OCI-LY7 (cell line): ENCODE results near the gene EVX1. TPM values are rescaled to one million over a fixed set of nuclear protein-coding genes. Genes with fewer than 3 reads are reported as not detected.

Experiments used
- Bru-seq: library from RNA; stranded (reverse); fragments of 400-500 nt; gene quantifications from one replicate; lab custom pipeline; 2021; lab: Mats Ljungman, UMichigan
- BruChase-seq, 2 experiments: library from RNA; stranded (reverse); fragments of 400-500 nt; gene quantifications; one replicate each; lab custom pipeline; 2021; lab: Mats Ljungman, UMichigan
- BruUV-seq: library from RNA; stranded (reverse); fragments of 400-500 nt; replicated peaks from 2 replicates; lab custom pipeline; 2021; lab: Mats Ljungman, UMichigan
- CTCF ChIA-PET: fragments of 300-600 bp; sonication (Branson Sonifier 250); formaldehyde crosslinking; loops from one replicate; lab custom pipeline; 2022; ENCODE audit warnings: antibody characterized with exemption; ENCODE audit not compliant: unreplicated experiment; lab: Charles Lee
- POLR2A ChIA-PET: fragments of 300-600 bp; sonication (Branson Sonifier 250); formaldehyde crosslinking; loops from one replicate; lab custom pipeline; 2022; ENCODE audit warnings: antibody characterized with exemption; lab: Charles Lee
- DNase-seq: peaks from one replicate; pipeline ENCODE4 v3.0.0-alpha.2; 2015; ENCODE audit warnings: low spot score
- H2AFZ ChIP-seq: fragments of 200-600 bp; sonication (generic), shearing (Covaris generic); 2 replicates; pipeline ENCODE4 v1.6.1; 2014; ENCODE audit warnings: mild to moderate bottlenecking, antibody characterized with exemption, low read length, moderate library complexity
- H3K27ac ChIP-seq: fragments of 200-600 bp; sonication (generic); 2 replicates; pipeline ENCODE4 v1.5.1; 2014; ENCODE audit warnings: mixed run types, low read depth, mild to moderate bottlenecking, moderate library complexity, low read length, inconsistent platforms; ENCODE audit not compliant: poor library complexity, severe bottlenecking
- H3K36me3 ChIP-seq: fragments of 200-600 bp; sonication (generic); 2 replicates; pipeline ENCODE4 v1.6.1; 2014; ENCODE audit warnings: mild to moderate bottlenecking, antibody characterized with exemption, low read length, moderate library complexity, mixed read lengths; ENCODE audit not compliant: insufficient read depth
- H3K4me1 ChIP-seq: fragments of 200-600 bp; sonication (generic); 2 replicates; pipeline ENCODE4 v1.5.1; 2014; ENCODE audit warnings: mild to moderate bottlenecking, low read length; ENCODE audit not compliant: insufficient read depth, poor library complexity, severe bottlenecking
- H3K4me2 ChIP-seq: fragments of 200-600 bp; sonication (generic); 2 replicates; pipeline ENCODE4 v1.6.1; 2014; ENCODE audit warnings: mild to moderate bottlenecking, low read length
- H3K4me3 ChIP-seq: fragments of 200-600 bp; sonication (generic); 2 replicates; pipeline ENCODE4 v1.5.1; 2014; ENCODE audit warnings: mild to moderate bottlenecking, low read depth, low read length; ENCODE audit not compliant: poor library complexity, severe bottlenecking
- H3K79me2 ChIP-seq: fragments of 200-600 bp; sonication (generic); 2 replicates; pipeline ENCODE4 v1.6.1; 2016; ENCODE audit warnings: low read depth, mild to moderate bottlenecking, low read length, moderate library complexity, mixed read lengths; ENCODE audit not compliant: insufficient read depth
- H3K9me2 ChIP-seq: fragments of 200-600 bp; sonication (generic); 2 replicates; pipeline ENCODE4 v1.6.1; 2016; ENCODE audit warnings: mild to moderate bottlenecking, low read length, mixed read lengths; ENCODE audit not compliant: insufficient read depth
- H3K9me3 ChIP-seq: fragments of 200-600 bp; sonication (generic); 2 replicates; pipeline ENCODE4 v1.6.1; 2014; ENCODE audit warnings: mild to moderate bottlenecking, mixed run types, low read length, mixed read lengths
- H4K20me1 ChIP-seq: fragments of 200-600 bp; sonication (generic); 2 replicates; pipeline ENCODE4 v1.6.1; 2014; ENCODE audit warnings: mild to moderate bottlenecking, antibody characterized with exemption, low read length, moderate library complexity, mixed read lengths; ENCODE audit not compliant: insufficient read depth
- EZH2phosphoT487 ChIP-seq: fragments of 200-600 bp; sonication (generic); IDR thresholded peaks from 2 replicates; pipeline ENCODE4 v1.6.1; 2018; ENCODE audit warnings: low read depth, borderline replicate concordance, mild to moderate bottlenecking, mixed run types, antibody characterized with exemption, low read length, moderate library complexity, mixed read lengths
- intact Hi-C: fragments of 100-400 bp; cut with micrococcal nuclease; formaldehyde crosslinking; loops from one replicate; pipeline ENCODE4 v1.10.0; 2022; ENCODE audit not compliant: unreplicated experiment
- long read RNA-seq: library from polyadenylated mRNA; stranded (forward); transcript quantifications from one replicate; pipeline ENCODE4 v2.0.0, GENCODE V29; 2022
- total RNA-seq, 2 experiments: library from RNA; depleted of rRNA in 1 of 2; stranded (reverse); fragments of >200 nt in 1 of 2; shearing (Covaris generic) in 1 of 2; gene quantifications; 2 replicates each; pipeline ENCODE4 v1.2.3, GENCODE V29; 2014 to 2022
- TF ChIP-seq, protein P1 (sequence below): fragments of 200-600 bp; sonication (generic); conservative IDR thresholded peaks from 2 replicates; pipeline ENCODE4 v1.5.1; 2014; ENCODE audit warnings: mild to moderate bottlenecking, antibody characterized with exemption, low read length, moderate library complexity, mixed read lengths

Gene EVX1
- total RNA-seq (2014; rRNA removed; shearing (Covaris generic)) (not detected in 2 replicates), total RNA-seq (2022) (not detected in 2 replicates), Bru-seq, nascent RNA (not detected), BruChase-seq, experiment 1, labeled RNA remaining after a 6-hour chase (not detected), BruChase-seq, experiment 2, labeled RNA remaining after a 2-hour chase (not detected)
- long read RNA-seq = 0 reads

DNA sequence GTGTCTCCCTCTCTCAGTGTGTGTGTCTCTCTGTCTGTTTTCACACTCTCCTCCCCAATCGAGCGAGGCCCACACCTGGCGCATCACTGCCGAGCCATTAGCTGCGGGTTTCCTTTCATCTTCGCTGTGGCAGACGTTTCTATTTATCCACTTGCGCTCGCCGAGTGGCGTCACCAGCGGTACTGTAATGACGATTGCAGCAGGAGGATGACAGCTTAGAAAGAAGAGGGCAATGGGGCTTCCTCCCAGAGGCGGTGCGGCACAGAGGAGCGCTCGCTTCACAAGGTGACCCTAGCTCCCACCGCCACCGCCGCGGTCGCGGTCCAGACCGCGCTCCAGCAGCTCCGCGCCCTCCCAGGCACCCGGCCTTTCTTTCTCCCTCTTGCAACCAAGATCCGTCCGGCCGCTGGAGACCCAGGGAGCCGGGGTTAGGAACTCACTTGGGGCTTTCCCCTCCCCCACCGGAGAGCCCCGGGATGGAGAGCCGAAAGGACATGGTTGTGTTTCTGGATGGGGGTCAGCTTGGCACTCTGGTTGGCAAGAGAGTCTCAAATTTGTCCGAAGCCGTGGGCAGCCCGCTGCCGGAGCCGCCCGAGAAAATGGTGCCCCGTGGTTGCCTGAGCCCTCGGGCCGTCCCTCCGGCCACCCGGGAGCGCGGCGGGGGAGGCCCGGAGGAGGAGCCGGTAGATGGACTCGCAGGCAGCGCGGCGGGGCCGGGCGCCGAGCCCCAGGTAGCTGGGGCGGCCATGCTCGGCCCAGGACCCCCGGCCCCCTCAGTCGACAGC is at the start of gene EVX1:
EVX1 (plus strand) TSS at position 248 of the 785 bp plus-strand sequence; CDS start at position 477, 229 bp downstream.
- Histone ChIP-seq H3K9me2 (no peaks in the 10 kb centered on the region), H2AFZ (no peak within 1 kb of the TSS), H3K27ac (no peak within 1 kb of the TSS), H3K79me2 (no peaks in the 10 kb centered on the region), H3K4me3 (no peak within 1 kb of the TSS), H4K20me1 (no peaks in the 10 kb centered on the region), H3K4me1 (no peaks in the 10 kb centered on the region), H3K4me2 (no peak within 1 kb of the TSS), H3K36me3 (no peaks in the 10 kb centered on the region), H3K9me3 (no peaks in the 10 kb centered on the region)
- BruUV-seq = no TSS peak
- TF ChIP-seq EZH2phosphoT487 = no peak
- TF ChIP-seq, protein P1, sequence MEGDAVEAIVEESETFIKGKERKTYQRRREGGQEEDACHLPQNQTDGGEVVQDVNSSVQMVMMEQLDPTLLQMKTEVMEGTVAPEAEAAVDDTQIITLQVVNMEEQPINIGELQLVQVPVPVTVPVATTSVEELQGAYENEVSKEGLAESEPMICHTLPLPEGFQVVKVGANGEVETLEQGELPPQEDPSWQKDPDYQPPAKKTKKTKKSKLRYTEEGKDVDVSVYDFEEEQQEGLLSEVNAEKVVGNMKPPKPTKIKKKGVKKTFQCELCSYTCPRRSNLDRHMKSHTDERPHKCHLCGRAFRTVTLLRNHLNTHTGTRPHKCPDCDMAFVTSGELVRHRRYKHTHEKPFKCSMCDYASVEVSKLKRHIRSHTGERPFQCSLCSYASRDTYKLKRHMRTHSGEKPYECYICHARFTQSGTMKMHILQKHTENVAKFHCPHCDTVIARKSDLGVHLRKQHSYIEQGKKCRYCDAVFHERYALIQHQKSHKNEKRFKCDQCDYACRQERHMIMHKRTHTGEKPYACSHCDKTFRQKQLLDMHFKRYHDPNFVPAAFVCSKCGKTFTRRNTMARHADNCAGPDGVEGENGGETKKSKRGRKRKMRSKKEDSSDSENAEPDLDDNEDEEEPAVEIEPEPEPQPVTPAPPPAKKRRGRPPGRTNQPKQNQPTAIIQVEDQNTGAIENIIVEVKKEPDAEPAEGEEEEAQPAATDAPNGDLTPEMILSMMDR = no peak
- ChIA-PET POLR2A (no interaction called here), CTCF (no interaction called here)
- DNase-seq = no peak
- intact Hi-C loops = no loop called here

DNA sequence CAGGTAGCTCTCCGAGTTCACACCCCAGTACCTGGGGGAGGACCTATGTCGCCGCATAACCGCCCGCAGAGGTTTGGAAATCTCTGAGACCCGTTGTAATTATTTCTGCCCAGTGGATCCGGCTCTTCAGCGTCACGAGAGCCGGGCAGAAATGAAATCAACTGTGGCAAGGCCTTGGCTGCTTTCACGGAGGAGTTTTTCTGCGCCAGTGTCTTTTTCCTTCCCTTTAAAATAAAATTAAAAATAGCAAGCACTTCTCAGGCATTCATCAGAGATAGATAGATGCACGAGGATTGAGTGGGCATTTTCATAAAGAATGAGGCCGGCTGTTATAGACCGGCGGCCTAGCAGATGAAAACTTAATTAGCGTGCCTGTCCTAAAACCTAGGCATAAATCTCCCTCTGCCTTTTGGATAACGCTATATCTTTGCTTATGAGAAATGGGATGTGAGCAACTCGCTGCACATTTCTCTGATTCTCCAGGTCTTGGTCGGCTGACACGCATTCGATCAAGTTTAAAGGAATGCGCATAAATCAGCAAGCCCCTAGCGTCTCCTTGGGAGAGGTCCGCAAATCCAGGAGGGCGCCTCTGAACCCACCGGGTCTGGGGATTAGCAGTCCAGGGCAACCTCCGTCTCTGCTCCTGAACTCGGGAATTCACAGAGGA is 49.1 kb upstream of the EVX1 start:
- Histone ChIP-seq H3K79me2 (no peaks in the 10 kb centered on the region), H3K27ac (no peak overlapping the region), H3K4me2 (peak overlapping the region; percentile 43; the same call in 1 of the 2 replicates), H4K20me1 (no peaks in the 10 kb centered on the region), H3K36me3 (no peaks in the 10 kb centered on the region), H3K4me1 (no peaks in the 10 kb centered on the region), H3K9me2 (no peaks in the 10 kb centered on the region), H3K4me3 (no peak overlapping the region), H3K9me3 (no peaks in the 10 kb centered on the region), H2AFZ (no peak overlapping the region)
- BruUV-seq = no TSS peak
- DNase-seq = no peak
- intact Hi-C loops = loop anchor here (10.0 kb wide), 2 partner anchors 471 to 831 kb away; partner anchors contain the start of gene HIBADH
- ChIA-PET CTCF (no interaction called here), POLR2A (interaction anchor here (0.5 kb wide), 1 partner anchor 33 kb away, joined by 3 read pairs; no protein-coding TSS in a partner anchor)
- TF ChIP-seq EZH2phosphoT487 = no peak
- TF ChIP-seq, protein P1 = no peak
